ENCODE data around the gene COMMD6. TPM values are rescaled to one million over a fixed set of nuclear protein-coding genes. Genes with fewer than 3 reads are reported as not detected.

The COMMD6 gene
- polyA plus RNA-seq (2013, experiment 1 of 2): 382 TPM
- 387 TPM for polyA plus RNA-seq (2013, experiment 2 of 2)

DNA sequence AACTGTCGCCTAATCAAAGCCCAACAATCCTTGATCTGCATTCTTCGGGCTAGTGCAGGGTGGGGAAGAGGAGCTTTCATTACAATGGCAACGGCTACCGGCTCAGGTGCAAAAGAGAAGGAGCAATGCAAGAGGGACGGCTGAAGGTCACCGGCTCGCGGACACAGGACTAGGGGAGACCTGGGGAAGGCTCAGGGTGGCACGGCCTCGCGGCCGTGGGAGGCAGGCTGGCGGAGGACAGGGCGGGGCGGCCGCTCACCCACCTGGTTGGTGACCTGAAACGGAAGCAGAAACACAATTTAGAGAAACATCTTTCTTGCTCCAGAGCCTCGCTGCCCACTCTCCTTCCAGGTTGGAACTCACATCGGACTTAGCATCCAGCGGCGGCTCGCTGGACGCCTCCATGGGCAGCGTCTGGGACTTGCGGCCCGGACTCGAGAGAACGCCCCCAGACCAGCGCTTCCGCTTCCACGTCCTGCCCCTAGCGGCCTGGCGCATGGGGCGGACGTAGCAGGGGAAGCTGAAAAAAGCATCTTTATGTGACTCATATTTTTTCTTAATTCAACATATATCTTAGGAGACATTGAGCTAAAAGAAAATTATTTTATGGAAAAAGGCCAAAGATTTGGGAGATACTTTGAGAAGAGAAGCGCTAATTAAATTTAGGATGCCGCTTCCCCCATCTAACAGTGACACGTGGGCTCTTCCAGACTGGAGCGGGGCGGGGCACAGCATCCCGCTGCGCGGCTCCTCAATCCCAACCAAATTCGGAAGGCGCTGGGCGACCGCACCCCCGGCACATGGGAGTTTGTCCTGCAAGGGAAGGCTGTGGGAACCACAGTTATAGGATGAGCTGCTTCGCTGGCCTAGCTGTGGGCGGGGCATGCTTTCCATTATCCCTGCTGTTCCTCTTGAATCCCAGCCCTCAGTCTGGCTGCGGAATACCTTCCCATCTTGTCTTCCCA lies at the start of gene COMMD6:
Gene COMMD6 (minus strand): TSS at position 441 of the 965 bp plus-strand sequence. CDS start 36 bp downstream, at position 405.
- H2AK5ac ChIP-seq (ENCODE audit: low read depth, low read length): peak within 1 kb of the TSS; percentile 70
- H2BK120ac ChIP-seq (ENCODE audit: low read depth, low read length): no peak within 1 kb of the TSS
- peaks cover 2 to 3% of the 10 kb centered on the region in 2 donors for H3K4me1 ChIP-seq (ENCODE audit: control insufficient read depth in 2 of 2, insufficient read depth in 1 of 2, low read depth in 1 of 2, low read length in 2 of 2)
- peak within 1 kb of the TSS; percentile 93 to 95 for H3K4me3 ChIP-seq (ENCODE audit: low read length in 2 of 2)
- no peak within 1 kb of the TSS for H4K91ac ChIP-seq (ENCODE audit: low read depth, low read length, poor library complexity)
- H2BK15ac ChIP-seq (ENCODE audit: low read length): no peak within 1 kb of the TSS
- peaks cover 6 to 34% of the 10 kb centered on the region in 2 donors for H3K36me3 ChIP-seq (replicated peaks in 1 of 2; ENCODE audit: control insufficient read depth in 2 of 2, insufficient read depth in 2 of 2, low read length in 2 of 2)
- peak within 1 kb of the TSS; percentile 94 for H3K9ac ChIP-seq (ENCODE audit: low read depth, low read length, poor library complexity)
- no peak within 1 kb of the TSS for H2BK12ac ChIP-seq (ENCODE audit: low read length)
- peak within 1 kb of the TSS; percentile 76 for H3K18ac ChIP-seq (ENCODE audit: low read length)
- H4K8ac ChIP-seq (ENCODE audit: low read depth, low read length): no peak within 1 kb of the TSS
- H2BK5ac ChIP-seq (ENCODE audit: low read length): peak within 1 kb of the TSS; percentile 49
- H3K79me1 ChIP-seq (ENCODE audit: low read depth, low read length): no peaks in the 10 kb centered on the region
- no CpG with 5 or more reads among the region's 51 CpGs for WGBS, 2 donors (ENCODE audit: extremely low coverage in 2 of 2, insufficient read length in 2 of 2, insufficient replicate concordance in 1 of 2)
- peak within 1 kb of the TSS; percentile 99 for H2AFZ ChIP-seq (ENCODE audit: low read length)
- H3K14ac ChIP-seq (ENCODE audit: low read length): peak within 1 kb of the TSS; percentile 84
- peak; percentile 80 for DNase-seq (ENCODE audit: low spot score)
- peaks cover 0 to 2% (median 0%) of the 10 kb centered on the region in 3 experiments for H3K27me3 ChIP-seq (ENCODE audit: control insufficient read depth in 3 of 3, insufficient read depth in 3 of 3, low read depth in 1 of 3, low read length in 3 of 3)
- no peaks in the 10 kb centered on the region for H3K9me3 ChIP-seq (replicated peaks in 1 of 2; ENCODE audit: control insufficient read depth in 2 of 2, insufficient read depth in 1 of 2, low read depth in 1 of 2, low read length in 2 of 2)
- no peak within 1 kb of the TSS for H3K4ac ChIP-seq (ENCODE audit: low read length)
- peak within 1 kb of the TSS; percentile 97 for H3K4me2 ChIP-seq (ENCODE audit: insufficient read depth, low read length, poor library complexity, severe bottlenecking)
- peak within 1 kb of the TSS; percentile 24 for H3K27ac ChIP-seq (replicated peaks; ENCODE audit: low read length)
- peak within 1 kb of the TSS; percentile 81 for H3K23ac ChIP-seq (ENCODE audit: low read depth, low read length, poor library complexity)

DNA sequence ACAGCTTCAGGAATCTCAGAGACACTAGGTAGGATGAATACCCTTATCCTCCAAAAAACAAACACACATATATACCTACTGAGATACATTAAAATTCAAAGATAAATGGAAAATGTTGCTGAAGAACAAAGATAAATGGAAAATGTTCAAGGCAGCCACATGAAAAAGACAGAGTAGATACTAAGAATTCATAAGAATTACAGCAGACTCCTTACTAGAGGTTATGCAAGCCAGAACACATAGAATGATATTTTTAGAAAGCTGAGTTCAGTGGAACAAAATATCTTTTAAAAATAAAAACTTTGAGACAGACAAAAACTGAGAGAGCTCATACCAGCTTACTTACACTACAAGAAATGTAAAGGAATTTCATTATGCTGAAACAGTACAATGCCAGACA lies 47.5 kb upstream of the COMMD6 start:
- Histone ChIP-seq H2BK15ac (ENCODE audit: low read length) (no peak overlapping the region), H2BK12ac (ENCODE audit: low read length) (no peak overlapping the region), H2AK5ac (ENCODE audit: low read depth, low read length) (no peak overlapping the region), H4K91ac (ENCODE audit: low read depth, low read length, poor library complexity) (no peak overlapping the region), H3K9me3 (replicated peaks in 1 of 2; ENCODE audit: control insufficient read depth in 2 of 2, insufficient read depth in 1 of 2, low read depth in 1 of 2, low read length in 2 of 2) (peaks cover 2 to 17% of the 10 kb centered on the region in 2 donors), H3K27ac (replicated peaks; ENCODE audit: low read length) (no peak overlapping the region), H3K79me1 (ENCODE audit: low read depth, low read length) (no peaks in the 10 kb centered on the region), H3K4me2 (ENCODE audit: insufficient read depth, low read length, poor library complexity, severe bottlenecking) (no peak overlapping the region), H2BK5ac (ENCODE audit: low read length) (no peak overlapping the region), H3K4ac (ENCODE audit: low read length) (no peak overlapping the region), H2BK120ac (ENCODE audit: low read depth, low read length) (no peak overlapping the region), H3K23ac (ENCODE audit: low read depth, low read length, poor library complexity) (no peak overlapping the region), H3K36me3 (replicated peaks in 1 of 2; ENCODE audit: control insufficient read depth in 2 of 2, insufficient read depth in 2 of 2, low read length in 2 of 2) (peaks cover 0 to 4% of the 10 kb centered on the region in 2 donors), H4K8ac (ENCODE audit: low read depth, low read length) (no peak overlapping the region), H3K14ac (ENCODE audit: low read length) (no peak overlapping the region), H3K4me1 (ENCODE audit: control insufficient read depth in 2 of 2, insufficient read depth in 1 of 2, low read depth in 1 of 2, low read length in 2 of 2) (no peaks in the 10 kb centered on the region), H2AFZ (ENCODE audit: low read length) (no peak overlapping the region), H3K27me3 (ENCODE audit: control insufficient read depth in 3 of 3, insufficient read depth in 3 of 3, low read depth in 1 of 3, low read length in 3 of 3) (no peaks in the 10 kb centered on the region), H3K9ac (ENCODE audit: low read depth, low read length, poor library complexity) (no peak overlapping the region), H3K18ac (ENCODE audit: low read length) (no peak overlapping the region), H3K4me3 (ENCODE audit: low read length in 2 of 2) (no peak overlapping the region)
- DNase-seq (ENCODE audit: low spot score): no peak

DNA sequence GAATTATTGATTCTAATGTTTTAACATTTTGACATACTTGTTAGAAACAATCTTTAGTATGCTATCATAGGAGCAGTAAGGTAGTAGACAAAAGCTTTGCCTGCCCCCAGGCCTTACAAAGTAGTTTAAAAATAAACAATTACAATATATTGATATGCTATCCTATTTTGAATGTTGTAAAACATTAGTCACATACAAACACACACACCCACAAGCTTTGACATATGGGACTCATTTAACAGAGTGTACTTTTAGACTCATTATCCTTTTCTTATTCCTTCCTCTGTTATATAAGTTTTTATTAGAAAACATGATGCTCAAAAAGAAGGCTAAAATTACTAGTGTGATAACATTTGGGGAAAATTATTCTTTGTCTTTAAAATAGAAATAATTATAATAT lies 45.5 kb upstream of the COMMD6 start:
- Histone ChIP-seq H3K9me3 (replicated peaks in 1 of 2; ENCODE audit: control insufficient read depth in 2 of 2, insufficient read depth in 1 of 2, low read depth in 1 of 2, low read length in 2 of 2) (peaks cover 2 to 17% of the 10 kb centered on the region in 2 donors), H3K23ac (ENCODE audit: low read depth, low read length, poor library complexity) (no peak overlapping the region), H3K4me1 (ENCODE audit: control insufficient read depth in 2 of 2, insufficient read depth in 1 of 2, low read depth in 1 of 2, low read length in 2 of 2) (no peaks in the 10 kb centered on the region), H4K8ac (ENCODE audit: low read depth, low read length) (no peak overlapping the region), H3K27me3 (ENCODE audit: control insufficient read depth in 3 of 3, insufficient read depth in 3 of 3, low read depth in 1 of 3, low read length in 3 of 3) (no peaks in the 10 kb centered on the region), H3K79me1 (ENCODE audit: low read depth, low read length) (no peaks in the 10 kb centered on the region), H3K4ac (ENCODE audit: low read length) (no peak overlapping the region), H2BK120ac (ENCODE audit: low read depth, low read length) (no peak overlapping the region), H3K27ac (replicated peaks; ENCODE audit: low read length) (no peak overlapping the region), H3K18ac (ENCODE audit: low read length) (no peak overlapping the region), H3K4me3 (ENCODE audit: low read length in 2 of 2) (no peak overlapping the region), H3K9ac (ENCODE audit: low read depth, low read length, poor library complexity) (no peak overlapping the region), H3K36me3 (replicated peaks in 1 of 2; ENCODE audit: control insufficient read depth in 2 of 2, insufficient read depth in 2 of 2, low read length in 2 of 2) (peaks cover 0 to 4% of the 10 kb centered on the region in 2 donors), H2BK12ac (ENCODE audit: low read length) (no peak overlapping the region), H2BK15ac (ENCODE audit: low read length) (no peak overlapping the region), H2BK5ac (ENCODE audit: low read length) (no peak overlapping the region), H3K4me2 (ENCODE audit: insufficient read depth, low read length, poor library complexity, severe bottlenecking) (no peak overlapping the region), H4K91ac (ENCODE audit: low read depth, low read length, poor library complexity) (no peak overlapping the region), H2AFZ (ENCODE audit: low read length) (no peak overlapping the region), H3K14ac (ENCODE audit: low read length) (no peak overlapping the region), H2AK5ac (ENCODE audit: low read depth, low read length) (no peak overlapping the region)
- DNase-seq (ENCODE audit: low spot score): no peak

DNA sequence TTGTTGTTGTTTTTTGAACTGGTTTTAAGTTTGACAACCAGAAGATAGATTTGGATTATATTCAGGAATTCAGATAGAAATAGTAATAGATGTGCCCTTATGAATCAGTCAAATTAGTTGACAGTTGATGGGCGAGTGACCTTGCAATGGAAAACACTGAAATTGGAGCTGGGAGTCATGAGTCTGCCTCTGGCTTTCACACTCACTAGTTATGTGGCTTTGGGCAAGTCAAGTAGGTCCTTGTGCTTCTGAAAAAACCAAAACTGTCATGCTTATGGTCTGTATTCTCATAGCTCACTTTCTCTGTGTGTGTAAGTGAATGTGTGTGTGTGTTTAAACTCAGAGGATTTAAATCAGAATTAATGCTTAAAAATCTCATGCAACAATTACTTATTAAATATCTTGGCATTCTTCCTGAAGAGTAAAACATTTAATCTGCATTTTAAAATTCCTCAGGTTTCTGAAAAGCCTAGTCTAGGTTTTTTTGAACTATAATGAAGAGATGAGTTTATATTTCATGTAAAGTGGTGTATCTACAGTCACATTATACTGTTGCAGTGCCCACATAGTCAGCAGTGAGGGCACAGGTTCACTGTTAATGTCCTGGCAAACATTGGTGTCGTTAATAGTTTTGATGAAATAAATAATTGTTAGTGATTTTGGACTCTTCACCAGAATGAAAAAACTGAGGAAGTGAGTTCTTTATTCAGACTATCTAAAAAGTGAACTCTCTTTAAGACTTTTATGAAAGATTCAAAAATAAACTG lies 44.4 kb upstream of the COMMD6 start:
- Histone ChIP-seq H2BK15ac (ENCODE audit: low read length) (no peak overlapping the region), H3K4me1 (ENCODE audit: control insufficient read depth in 2 of 2, insufficient read depth in 1 of 2, low read depth in 1 of 2, low read length in 2 of 2) (no peaks in the 10 kb centered on the region), H2BK5ac (ENCODE audit: low read length) (no peak overlapping the region), H3K27ac (replicated peaks; ENCODE audit: low read length) (no peak overlapping the region), H4K91ac (ENCODE audit: low read depth, low read length, poor library complexity) (no peak overlapping the region), H3K27me3 (ENCODE audit: control insufficient read depth in 3 of 3, insufficient read depth in 3 of 3, low read depth in 1 of 3, low read length in 3 of 3) (no peaks in the 10 kb centered on the region), H3K9ac (ENCODE audit: low read depth, low read length, poor library complexity) (no peak overlapping the region), H3K14ac (ENCODE audit: low read length) (no peak overlapping the region), H3K18ac (ENCODE audit: low read length) (no peak overlapping the region), H2BK12ac (ENCODE audit: low read length) (no peak overlapping the region), H3K4ac (ENCODE audit: low read length) (no peak overlapping the region), H3K4me3 (ENCODE audit: low read length in 2 of 2) (no peak overlapping the region), H3K4me2 (ENCODE audit: insufficient read depth, low read length, poor library complexity, severe bottlenecking) (no peak overlapping the region), H4K8ac (ENCODE audit: low read depth, low read length) (no peak overlapping the region), H3K23ac (ENCODE audit: low read depth, low read length, poor library complexity) (no peak overlapping the region), H2AFZ (ENCODE audit: low read length) (no peak overlapping the region), H3K9me3 (replicated peaks in 1 of 2; ENCODE audit: control insufficient read depth in 2 of 2, insufficient read depth in 1 of 2, low read depth in 1 of 2, low read length in 2 of 2) (peaks cover 2 to 17% of the 10 kb centered on the region in 2 donors), H2AK5ac (ENCODE audit: low read depth, low read length) (no peak overlapping the region), H2BK120ac (ENCODE audit: low read depth, low read length) (no peak overlapping the region), H3K79me1 (ENCODE audit: low read depth, low read length) (no peaks in the 10 kb centered on the region), H3K36me3 (replicated peaks in 1 of 2; ENCODE audit: control insufficient read depth in 2 of 2, insufficient read depth in 2 of 2, low read length in 2 of 2) (peaks cover 0 to 4% of the 10 kb centered on the region in 2 donors)
- DNase-seq (ENCODE audit: low spot score): no peak
- WGBS, 2 donors (ENCODE audit: extremely low coverage in 2 of 2, insufficient read length in 2 of 2, insufficient replicate concordance in 1 of 2): no CpG with 5 or more reads among the region's 2 CpGs

Measured in neuronal stem cell (in vitro differentiated cells).